HL-60 (cell line): ENCODE measurements around the gene MMP23B.
"Not testable (repeated sequence)": the region's sequence is repeated elsewhere in the genome, so short reads cannot be mapped to it uniquely, and the experiment has no call there.

ENCODE experiments used
- DNase-seq, 2 experiments: peaks; one replicate each; pipeline ENCODE4 v3.0.0-alpha.2; 2010 to 2020; ENCODE audit warnings: low read depth in 1 of 2, low spot score in 1 of 2
- H3K27ac ChIP-seq: fragments of 250-450 bp; sonication (Bioruptor Pico); replicated peaks from 2 replicates; pipeline ENCODE4 v1.5.1; 2020; ENCODE audit warnings: mild to moderate bottlenecking, moderate library complexity
- H3K27me3 ChIP-seq: fragments of 250-450 bp; sonication (Bioruptor Pico); 2 replicates; pipeline ENCODE4 v1.5.1; 2021; ENCODE audit warnings: mild to moderate bottlenecking, moderate library complexity; ENCODE audit not compliant: insufficient read depth, poor library complexity, severe bottlenecking
- H3K4me3 ChIP-seq: replicated peaks from 2 replicates; pipeline ENCODE4 v1.5.1; 2011; ENCODE audit warnings: mild to moderate bottlenecking, control low read depth, low read length; ENCODE audit not compliant: insufficient read depth
- CTCF ChIP-seq: IDR thresholded peaks from one replicate; pipeline ENCODE4 v1.5.1; 2011; ENCODE audit warnings: low read length, control low read depth, inconsistent platforms; ENCODE audit not compliant: insufficient read depth
- GABPA ChIP-seq: IDR thresholded peaks from 2 replicates; pipeline ENCODE4 v1.6.1; 2012; ENCODE audit warnings: low read depth
- POLR2AphosphoS5 ChIP-seq: IDR thresholded peaks from 2 replicates; pipeline ENCODE4 v1.6.1; 2012; ENCODE audit warnings: low read depth
- REST ChIP-seq: IDR thresholded peaks from 2 replicates; pipeline ENCODE4 v1.6.1; 2012; ENCODE audit warnings: low read depth; ENCODE audit not compliant: insufficient replicate concordance
- SPI1 ChIP-seq: IDR thresholded peaks from 2 replicates; pipeline ENCODE4 v1.6.1; 2012; ENCODE audit warnings: low read depth, mild to moderate bottlenecking, borderline replicate concordance

MMP23B gene

DNA sequence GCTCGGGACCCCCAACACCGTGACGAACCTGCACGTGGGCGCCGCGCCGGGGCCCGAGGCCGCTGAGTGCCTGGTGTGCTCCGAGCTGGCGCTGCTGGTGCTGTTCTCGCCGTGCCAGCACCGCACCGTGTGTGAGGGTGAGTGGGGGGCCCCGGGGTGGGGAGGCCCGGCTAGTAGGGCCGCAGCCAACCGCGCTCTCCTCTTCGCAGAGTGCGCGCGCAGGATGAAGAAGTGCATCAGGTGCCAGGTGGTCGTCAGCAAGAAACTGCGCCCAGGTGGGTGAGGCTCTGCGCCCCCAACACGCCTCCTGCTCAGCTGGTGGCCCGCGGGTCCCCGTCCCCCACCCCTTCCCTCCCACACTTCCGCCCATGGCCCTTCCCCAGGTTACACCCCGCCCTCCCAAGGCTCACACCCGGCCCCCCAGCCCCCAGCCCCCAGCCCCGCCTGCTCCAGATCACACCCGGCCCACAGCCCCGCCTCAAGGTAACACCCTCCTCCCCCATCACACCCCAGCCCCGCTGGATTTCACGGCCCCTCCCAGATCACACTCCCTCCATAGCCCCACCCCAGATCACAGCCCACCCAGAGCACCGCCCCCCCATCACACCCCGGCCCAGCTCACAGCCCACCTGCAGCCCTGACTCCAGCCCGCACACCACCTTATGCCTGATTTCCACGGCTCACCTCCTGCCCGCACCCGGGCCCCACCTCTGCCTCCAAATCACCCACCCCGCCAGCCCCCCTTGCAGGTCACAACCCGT, 2.4 kb upstream of the MMP23B start:
- Histone ChIP-seq H3K27ac (no peak overlapping the region), H3K4me3 (no peak overlapping the region), H3K27me3 (peaks cover 10% of the 10 kb centered on the region)
- TF ChIP-seq GABPA = no peak
- no peak for TF ChIP-seq REST
- no peak for TF ChIP-seq SPI1
- TF ChIP-seq POLR2AphosphoS5 = no peak
- no peak for TF ChIP-seq CTCF
- no peak for DNase-seq

- no peak overlapping the region for H3K4me3 ChIP-seq
- peaks cover 10% of the 10 kb centered on the region for H3K27me3 ChIP-seq
- peak; percentile 79 to 87 for DNase-seq
- TF ChIP-seq POLR2AphosphoS5 = peak; percentile 33; the same call in 1 of the 2 replicates
- no peak for TF ChIP-seq CTCF
- H3K27ac ChIP-seq = no peak overlapping the region
Measured at GRCh38 chr1:1630191-1630964, 1.6 kb upstream of the MMP23B start.

- Histone ChIP-seq H3K27me3 (peaks cover 10% of the 10 kb centered on the region), H3K4me3 (no peak overlapping the region), H3K27ac (no peak overlapping the region)
- DNase-seq = no peak
- TF ChIP-seq REST (no peak), GABPA (no peak), CTCF (no peak), SPI1 (no peak), POLR2AphosphoS5 (no peak)
Measured at GRCh38 chr1:1630965-1631781, 800 bp upstream of the MMP23B start.

GRCh38 chr1:1633409-1633808, 1.4 kb downstream of the MMP23B start:
- not testable (repeated sequence) for H3K4me3 ChIP-seq, H3K27ac ChIP-seq, DNase-seq, H3K27me3 ChIP-seq

GRCh38 chr1:1634613-1635012, 2.6 kb downstream of the MMP23B start:
- H3K4me3 ChIP-seq, H3K27me3 ChIP-seq, H3K27ac ChIP-seq, DNase-seq: not testable (repeated sequence)

- not testable (repeated sequence) for H3K27me3 ChIP-seq, H3K27ac ChIP-seq, H3K4me3 ChIP-seq, DNase-seq
Measured at GRCh38 chr1:1636621-1637478, 4.9 kb downstream of the MMP23B start.
